Stimulated activated CD4-positive, alpha-beta T cell treated with anti-CD3 and anti-CD28 coated beads, Interleukin-2, amount 100 ng/mL, for 4 hours (primary cell): ENCODE data around the gene NARS2.
"Not testable (repeated sequence)": the region's sequence is repeated elsewhere in the genome, so short reads cannot be mapped to it uniquely, and the experiment has no call there.

Experiments
- DNase-seq: peaks from one replicate; pipeline ENCODE4 v3.0.0-alpha.2; 2020; ENCODE audit warnings: low read depth

The NARS2 gene

GRCh38 chr11:78542007-78542406 lies 32.7 kb downstream of the NARS2 start:
- no peak for DNase-seq

DNA sequence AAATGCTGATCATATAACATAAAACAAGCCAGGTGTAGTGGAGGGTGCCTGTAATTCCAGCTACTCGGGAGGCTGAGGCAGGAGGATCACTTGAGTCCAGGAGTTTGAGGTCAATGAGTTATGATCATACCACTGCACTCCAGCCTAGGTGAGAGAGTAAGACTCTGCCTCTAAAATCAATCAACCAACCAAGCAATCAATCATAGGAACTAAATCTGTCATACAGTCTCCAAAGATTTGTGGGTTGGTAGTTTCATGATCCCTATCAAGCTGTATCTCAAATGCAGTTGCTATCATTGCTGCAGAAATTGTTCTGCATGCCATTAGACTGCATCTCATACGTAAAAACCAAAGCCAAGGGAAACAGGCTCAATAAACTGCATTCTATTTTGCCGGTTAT lies 33.1 kb downstream of the NARS2 start:
- no peak for DNase-seq

DNA sequence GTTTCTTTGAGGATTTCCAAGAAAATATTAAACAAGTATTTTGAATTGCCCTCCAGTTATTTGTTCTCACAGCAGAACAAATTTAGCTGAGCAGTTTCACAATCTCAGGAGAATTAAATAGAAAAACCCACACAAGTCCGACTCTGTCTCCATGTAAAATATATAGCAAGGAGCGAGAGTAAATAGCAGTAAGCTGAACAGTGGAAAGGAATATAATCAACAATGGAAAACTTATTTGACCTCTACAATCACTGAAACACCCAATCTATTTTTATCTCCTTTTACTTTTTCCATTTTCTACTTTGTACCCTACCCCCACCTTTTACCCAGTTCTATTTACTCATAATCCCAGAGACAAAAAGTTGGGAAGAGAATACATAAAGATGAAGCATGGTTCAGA lies 34.4 kb downstream of the NARS2 start:
- no peak for DNase-seq

- no peak for DNase-seq
Observed at GRCh38 chr11:78539506-78539905, 35.2 kb downstream of the NARS2 start.

- DNase-seq = no peak
Observed at GRCh38 chr11:78536933-78537332, 37.7 kb downstream of the NARS2 start.

DNA sequence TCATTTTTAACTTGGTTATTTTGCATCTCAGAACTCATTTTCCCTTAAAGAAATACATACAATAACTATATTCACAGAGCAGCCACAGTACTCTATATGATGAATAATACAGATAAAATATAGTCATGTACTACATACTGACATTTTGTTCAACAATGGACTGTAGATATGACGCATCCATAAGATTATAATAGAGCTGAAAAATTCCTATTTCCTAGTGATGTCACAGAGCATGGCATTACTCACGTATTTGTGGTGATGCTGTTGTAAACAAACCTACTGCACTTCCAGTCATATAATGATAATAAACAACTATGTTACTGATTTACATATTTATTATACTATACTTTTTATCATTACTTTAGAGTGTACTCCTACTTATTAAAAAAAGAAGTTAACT lies 38.7 kb downstream of the NARS2 start:
- DNase-seq = no peak

DNA sequence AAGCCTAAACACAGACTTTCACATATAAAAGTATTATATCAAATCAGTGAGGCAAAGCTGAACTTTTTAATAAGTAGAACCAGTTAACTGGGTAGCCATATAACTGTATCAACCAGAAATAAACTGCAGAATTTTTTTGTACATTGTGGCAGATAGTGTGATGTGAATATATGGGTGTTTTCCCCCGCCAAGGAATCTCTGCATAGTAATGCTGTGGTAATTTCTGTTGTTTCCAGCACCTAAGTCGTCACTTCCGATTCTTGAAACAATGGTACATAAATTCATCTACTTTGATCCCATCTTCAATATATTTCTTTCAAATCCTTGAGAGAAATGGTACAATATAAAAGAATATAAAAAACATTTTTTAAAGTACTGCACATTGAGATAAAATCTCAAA lies 39.6 kb downstream of the NARS2 start:
- DNase-seq = no peak

DNA sequence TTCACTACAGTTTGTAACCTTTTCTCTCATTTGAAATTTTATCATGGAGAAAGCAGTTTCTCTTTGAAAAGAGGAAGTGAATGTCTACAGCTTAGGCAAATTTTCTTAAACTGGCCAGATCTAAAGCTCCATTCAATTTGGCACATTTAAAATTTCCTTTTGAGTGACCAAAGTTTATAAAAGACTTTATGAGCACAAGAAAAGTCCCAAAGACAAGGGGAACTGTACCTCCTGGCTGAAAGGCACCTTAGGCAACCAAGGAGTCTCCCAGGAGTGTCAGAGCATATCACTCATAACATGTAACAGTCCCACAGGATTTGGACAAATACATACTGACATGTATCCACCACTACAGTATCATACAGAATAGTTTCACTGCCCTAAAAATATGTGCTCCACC lies 41.3 kb downstream of the NARS2 start:
- DNase-seq = no peak

GRCh38 chr11:78532991-78533390 lies 41.7 kb downstream of the NARS2 start:
- DNase-seq = no peak

DNA sequence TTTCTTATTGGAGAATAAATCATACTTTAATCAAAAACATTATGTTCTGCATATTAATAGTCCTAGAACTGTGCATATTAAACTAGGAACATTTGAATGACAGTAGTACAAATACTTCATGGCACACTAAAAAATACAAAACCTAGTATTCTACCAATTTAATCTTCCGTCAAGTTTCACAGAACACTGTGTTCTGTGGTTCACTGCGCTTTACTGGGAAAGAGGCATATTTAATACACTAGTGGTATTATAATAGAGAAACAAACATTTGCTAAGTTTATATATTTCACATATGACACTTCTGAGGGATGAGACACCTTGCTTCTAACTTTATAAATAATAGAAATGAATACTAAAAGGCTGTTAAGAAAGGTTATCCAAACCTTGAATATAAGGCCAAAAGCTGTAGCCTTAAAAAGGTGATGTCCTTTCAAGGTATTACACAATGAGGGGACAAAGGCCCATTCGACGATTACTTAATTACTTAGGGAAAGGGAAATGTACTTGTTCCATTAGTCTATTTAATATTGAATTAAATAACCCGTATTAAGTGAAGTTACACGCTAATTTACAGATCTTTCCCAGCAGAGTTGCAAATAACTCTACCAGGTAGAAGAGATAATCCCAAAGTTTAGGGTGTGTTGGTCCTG lies 48.0 kb downstream of the NARS2 start:
- no peak for DNase-seq

DNA sequence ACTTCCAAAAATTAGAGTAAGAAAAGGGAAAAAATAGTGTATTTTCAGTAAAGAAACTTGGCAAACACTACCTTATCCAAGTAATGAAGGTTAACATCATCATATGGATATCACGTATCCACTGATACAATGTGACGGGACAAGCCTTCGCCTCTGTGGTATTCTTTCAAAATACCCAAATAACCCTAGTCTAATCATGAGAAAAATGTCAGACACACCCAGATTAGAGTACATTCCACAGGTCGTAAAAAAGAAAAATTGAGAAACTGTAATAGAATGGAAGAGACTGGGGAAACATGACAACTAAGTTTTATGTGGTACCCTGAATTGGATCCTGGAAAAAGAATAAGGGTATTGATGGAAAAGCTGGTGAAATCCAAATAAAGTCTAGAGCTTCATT lies 48.9 kb downstream of the NARS2 start:
- no peak for DNase-seq

DNA sequence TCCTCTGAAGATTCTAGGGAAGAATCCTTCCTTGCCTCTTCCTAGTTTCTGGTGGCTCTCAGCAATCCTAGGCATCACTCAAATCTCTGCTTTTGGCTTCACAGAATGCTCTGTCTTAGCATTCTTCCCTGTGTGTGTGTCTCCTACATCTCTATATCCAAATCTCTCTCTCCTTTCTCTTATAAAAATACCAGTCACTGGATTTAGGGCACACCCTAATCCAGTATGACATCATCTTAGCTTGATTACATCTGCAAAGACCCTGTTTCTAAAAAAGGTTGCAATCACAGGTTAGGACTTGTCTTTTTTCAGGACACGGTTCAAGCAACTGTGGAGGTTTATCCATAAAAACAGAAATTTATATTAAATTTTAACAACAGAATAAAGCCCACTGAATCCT lies 54.4 kb downstream of the NARS2 start:
- no peak for DNase-seq

- DNase-seq = no peak
Observed at GRCh38 chr11:78516281-78516680, 58.4 kb downstream of the NARS2 start.

DNA sequence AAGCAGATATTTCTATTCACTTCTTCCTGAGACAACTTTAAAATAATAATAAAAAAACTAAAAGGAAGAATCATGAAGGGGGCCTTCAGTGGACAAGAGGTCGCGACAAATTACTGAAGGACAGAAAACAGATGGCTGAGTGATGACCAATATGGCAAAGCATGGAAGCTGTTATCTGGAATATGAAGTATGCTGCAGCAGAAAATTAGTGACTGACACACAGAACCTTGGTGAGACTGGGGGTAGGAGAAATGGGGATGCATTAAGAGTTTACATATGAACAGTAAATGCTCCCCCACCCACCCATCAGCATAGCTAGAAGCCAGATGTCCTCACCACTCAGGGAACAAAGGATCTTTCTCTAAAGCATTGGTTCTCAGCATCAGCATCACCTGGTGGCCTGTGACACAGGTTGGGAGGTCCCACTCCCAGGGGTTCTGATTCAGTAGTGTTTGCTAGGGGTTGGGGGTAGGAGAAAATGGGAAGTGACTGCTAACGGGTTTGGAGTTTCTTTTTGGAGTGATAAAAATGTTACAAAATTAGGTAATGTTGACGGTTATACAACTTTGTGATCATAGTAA lies 59.7 kb downstream of the NARS2 start:
- no peak for DNase-seq

DNA sequence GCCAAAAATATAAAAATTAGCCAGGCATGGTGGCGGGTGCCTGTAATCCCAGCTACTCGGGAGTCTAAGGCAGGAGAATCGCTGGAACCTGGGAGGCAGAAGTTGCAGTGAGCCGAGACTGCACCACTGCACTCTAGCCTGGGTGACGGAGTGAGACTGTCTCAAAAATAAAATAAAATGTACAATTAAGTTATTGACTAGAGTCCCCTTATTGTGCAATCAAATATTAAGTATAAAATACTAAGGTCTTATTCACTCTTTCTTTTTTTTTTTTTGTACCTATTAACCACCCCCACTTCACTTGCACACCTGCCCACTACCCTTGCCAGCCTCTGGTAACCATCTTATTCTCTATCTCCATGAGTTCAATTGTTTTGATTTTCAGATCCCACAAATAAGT lies 61.6 kb downstream of the NARS2 start:
- DNase-seq = not testable (repeated sequence)

GRCh38 chr11:78510597-78510996 lies 64.1 kb downstream of the NARS2 start:
- no peak for DNase-seq

DNA sequence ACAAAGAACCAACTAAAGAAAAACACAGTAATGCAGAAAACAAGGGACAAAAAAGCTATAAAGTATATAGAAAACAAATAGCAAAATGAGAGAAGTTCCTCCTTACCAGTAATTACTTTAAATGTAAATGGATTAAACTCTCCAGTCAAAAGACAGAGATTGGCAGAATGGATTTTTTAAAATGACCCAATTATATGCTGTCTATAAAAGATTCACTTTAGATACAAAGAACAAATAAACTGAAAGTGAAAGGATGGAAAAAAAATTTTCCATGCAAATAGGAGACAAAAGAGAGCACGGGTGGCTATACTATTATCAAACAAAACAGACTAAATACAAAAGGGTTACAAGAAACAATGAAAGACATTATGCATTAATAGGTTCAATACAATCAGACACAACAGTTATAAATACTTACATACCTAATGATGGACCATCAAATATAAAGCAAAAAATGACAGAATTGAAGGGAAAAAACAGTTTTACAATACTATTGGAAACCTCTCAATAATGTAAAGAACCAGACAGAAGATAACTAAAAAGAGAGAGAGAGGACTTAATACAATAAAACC lies 64.6 kb downstream of the NARS2 start:
- no peak for DNase-seq

DNA sequence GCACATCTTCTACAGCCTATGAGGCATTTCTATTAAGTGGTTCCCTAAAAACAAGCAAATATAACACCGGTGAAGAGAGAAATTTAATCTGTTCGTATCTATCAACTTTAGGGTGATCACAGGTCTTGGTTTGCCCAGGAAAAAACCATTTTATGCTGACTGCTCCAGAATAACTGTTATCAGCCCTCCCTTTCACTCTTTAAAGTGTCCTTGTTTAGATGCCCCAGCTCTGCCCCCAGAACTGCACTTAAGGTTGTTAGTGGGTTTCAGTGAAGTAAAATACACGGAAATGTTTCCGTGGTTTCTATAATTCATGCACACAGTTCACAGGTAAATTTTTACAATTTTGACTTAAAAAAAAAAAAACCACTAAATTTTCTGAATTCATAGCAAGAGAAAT lies 70.0 kb downstream of the NARS2 start:
- no peak for DNase-seq

- no peak for DNase-seq
Observed at GRCh38 chr11:78504181-78504580, 70.5 kb downstream of the NARS2 start.

- no peak for DNase-seq
Observed at GRCh38 chr11:78499971-78500370, 74.7 kb downstream of the NARS2 start.

GRCh38 chr11:78497293-78497692 lies 77.4 kb downstream of the NARS2 start:
- no peak for DNase-seq

DNA sequence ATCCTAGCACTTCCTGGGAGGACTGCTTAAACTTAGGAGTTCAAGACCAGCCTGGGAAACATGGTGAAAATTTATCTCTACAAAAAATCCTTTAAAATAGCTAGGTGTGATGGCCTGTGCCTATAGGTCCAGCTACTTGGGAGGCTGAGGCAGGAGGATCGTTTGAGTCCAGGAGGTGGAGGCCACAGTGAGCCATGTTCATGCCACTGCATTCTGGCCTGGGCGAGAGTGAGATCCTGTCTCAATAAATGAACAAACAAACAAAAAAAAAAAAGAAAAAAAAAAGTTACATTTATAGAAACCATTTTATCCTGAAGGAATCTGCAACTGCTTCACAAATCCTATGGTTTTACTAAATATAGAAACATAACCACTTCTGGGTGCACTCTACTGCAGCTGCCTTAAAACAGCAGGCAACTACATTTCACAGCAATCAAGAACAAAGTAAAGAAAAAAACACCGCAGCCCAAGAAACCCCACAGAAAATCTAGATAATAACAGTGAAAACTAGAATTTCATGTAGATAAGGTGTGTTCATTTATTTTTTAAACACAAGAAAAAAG lies 81.2 kb downstream of the NARS2 start:
- no peak for DNase-seq

DNA sequence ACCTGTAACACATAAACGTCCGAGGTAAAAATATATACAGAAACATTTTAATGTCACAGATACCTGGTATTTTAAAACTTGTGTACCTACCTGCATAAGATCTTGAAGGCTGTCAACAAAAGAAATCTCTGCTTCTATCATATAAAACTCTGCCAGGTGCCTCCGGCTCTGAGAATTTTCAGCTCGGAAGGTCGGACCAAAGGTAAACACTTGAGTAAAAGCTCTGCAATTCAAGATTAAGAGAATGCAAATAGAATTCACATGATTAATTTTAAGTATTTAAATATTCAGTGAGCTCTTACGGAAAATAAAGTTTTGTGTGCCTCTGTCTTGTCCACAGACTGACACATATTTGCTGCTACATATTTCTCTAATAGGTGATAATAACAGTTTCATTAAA lies 81.7 kb downstream of the NARS2 start:
- no peak for DNase-seq

DNA sequence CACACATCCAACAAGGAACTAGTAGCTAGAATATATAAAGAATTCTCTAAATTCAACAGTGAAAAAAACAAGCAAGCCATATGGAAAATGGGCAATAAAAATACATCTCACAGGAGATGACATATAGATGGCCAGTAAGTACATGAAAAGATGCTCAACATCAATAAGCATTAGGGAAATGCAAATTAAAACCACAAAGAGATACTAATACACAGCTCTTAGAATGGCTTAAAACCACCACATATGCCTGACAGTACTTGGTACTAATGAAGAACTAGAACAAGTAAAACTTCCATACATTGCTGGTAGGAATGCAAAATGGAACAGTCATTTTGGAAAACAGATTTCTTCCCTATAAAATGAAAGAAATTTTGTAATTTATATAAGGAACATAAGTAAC lies 85.5 kb downstream of the NARS2 start:
- no peak for DNase-seq
